ENCODE results near the gene PAQR3. TPM values are rescaled to one million over a fixed set of nuclear protein-coding genes. Genes with fewer than 3 reads are reported as not detected.

Gene PAQR3
- total and polyA plus RNA-seq, 10 of the 15 experiments (the other 5 are each of a cell fraction or from before 2014, with no cell fraction given): 2.2 to 25.4 (median 7.2) TPM

GRCh38 chr4:78899302-78899701, 39.9 kb downstream of the PAQR3 start:
- RAD21 ChIA-PET (ENCODE audit: unreplicated experiment): no interaction called here
- CTCF ChIA-PET: no interaction called here
- Histone ChIP-seq H3K9ac (ENCODE audit: control insufficient read depth, insufficient read depth, low read length) (no peak overlapping the region), H3K36me3 (ENCODE audit: control insufficient read depth in 2 of 2, insufficient read depth in 2 of 2, low read length in 1 of 2) (no peaks in the 10 kb centered on the region), H3K9me3 (replicated peaks; ENCODE audit: control insufficient read depth, insufficient read depth, low read length) (no peaks in the 10 kb centered on the region), H3K4me1 (ENCODE audit: control insufficient read depth, insufficient read depth, low read length) (no peaks in the 10 kb centered on the region), H3K27ac (ENCODE audit: control insufficient read depth, insufficient read depth) (no peak overlapping the region), H3K4me3 (no peak overlapping the region), H4K20me1 (ENCODE audit: control insufficient read depth, insufficient read depth) (no peaks in the 10 kb centered on the region), H2AFZ (ENCODE audit: control insufficient read depth, low read depth, low read length) (no peak overlapping the region), H3K27me3 (replicated peaks in 1 of 2; ENCODE audit: control insufficient read depth in 2 of 2, insufficient read depth in 2 of 2, low read length in 1 of 2) (no peaks in the 10 kb centered on the region), H3K79me2 (ENCODE audit: control insufficient read depth, insufficient read depth, low read length) (no peaks in the 10 kb centered on the region), H3K4me2 (ENCODE audit: control insufficient read depth, insufficient read depth) (no peak overlapping the region)
- TF ChIP-seq SIX5 (IDR thresholded peaks at IDR 0.05; ENCODE audit: low read depth, low read length, severe bottlenecking) (no peak), MXI1 (IDR thresholded peaks at IDR 0.05; ENCODE audit: low read depth, low read length) (no peak), HCFC1 (IDR thresholded peaks at IDR 0.05; ENCODE audit: low read length) (no peak), NFIC (IDR thresholded peaks at IDR 0.05; ENCODE audit: low read depth, low read length) (no peak), GATAD2B (conservative IDR thresholded peaks at IDR 0.05; ENCODE audit: low read depth) (no peak), BMI1 (IDR thresholded peaks at IDR 0.05; ENCODE audit: borderline replicate concordance) (no peak), HDAC6 (IDR thresholded peaks at IDR 0.05; ENCODE audit: unreplicated experiment) (no peak), ZNF207 (IDR thresholded peaks at IDR 0.05; ENCODE audit: borderline replicate concordance) (no peak)
- no peak for ATAC-seq
- in situ Hi-C loops (cut with MboI) (no loop called here), intact Hi-C loops (cut with micrococcal nuclease; ENCODE audit: unreplicated experiment) (no loop called here)
- POLR2A ChIA-PET: no interaction called here
- no peak for FAIRE-seq
- no peak for DNase-seq (ENCODE audit: low read depth, low spot score)
- SMC1A ChIA-PET (ENCODE audit: uncharacterized antibody, unreplicated experiment): no interaction called here
- no TSS peak for BruUV-seq (replicated peaks)

GRCh38 chr4:78889955-78890354, 49.3 kb downstream of the PAQR3 start:
- ChIA-PET POLR2A (interaction anchor here (1.0 kb wide), 1 partner anchor 269 kb away, joined by 5 read pairs; no protein-coding TSS in a partner anchor), RAD21 (ENCODE audit: unreplicated experiment) (no interaction called here), CTCF (no interaction called here), SMC1A (ENCODE audit: uncharacterized antibody, unreplicated experiment) (interaction anchor here (1.4 to 1.9 kb wide), 3 partner anchors 11 to 934 kb away, joined by 3 to 5 read pairs (median 3); no protein-coding TSS in a partner anchor)
- no peaks in the 10 kb centered on the region for H3K79me2 ChIP-seq (ENCODE audit: control insufficient read depth, insufficient read depth, low read length)
- H3K9me3 ChIP-seq (replicated peaks; ENCODE audit: control insufficient read depth, insufficient read depth, low read length): no peaks in the 10 kb centered on the region
- BruUV-seq (replicated peaks): no TSS peak
- H3K4me2 ChIP-seq (ENCODE audit: control insufficient read depth, insufficient read depth): no peak overlapping the region
- no peak overlapping the region for H2AFZ ChIP-seq (ENCODE audit: control insufficient read depth, low read depth, low read length)
- in situ Hi-C loops (cut with MboI) (no loop called here), intact Hi-C loops (cut with micrococcal nuclease; ENCODE audit: unreplicated experiment) (no loop called here)
- H3K36me3 ChIP-seq (ENCODE audit: control insufficient read depth in 2 of 2, insufficient read depth in 2 of 2, low read length in 1 of 2): no peaks in the 10 kb centered on the region; a peak in 1 of 4 replicates
- no peak overlapping the region for H3K27ac ChIP-seq (ENCODE audit: control insufficient read depth, insufficient read depth)
- no peak for DNase-seq (ENCODE audit: low read depth, low spot score)
- H3K9ac ChIP-seq (ENCODE audit: control insufficient read depth, insufficient read depth, low read length): no peak overlapping the region
- no peak overlapping the region for H3K4me3 ChIP-seq
- H4K20me1 ChIP-seq (ENCODE audit: control insufficient read depth, insufficient read depth): no peaks in the 10 kb centered on the region
- H3K4me1 ChIP-seq (ENCODE audit: control insufficient read depth, insufficient read depth, low read length): no peaks in the 10 kb centered on the region
- no peaks in the 10 kb centered on the region for H3K27me3 ChIP-seq (replicated peaks in 1 of 2; ENCODE audit: control insufficient read depth in 2 of 2, insufficient read depth in 2 of 2, low read length in 1 of 2)
- ATAC-seq: no peak
- FAIRE-seq: no peak
- TF ChIP-seq SMC3 (IDR thresholded peaks at IDR 0.05; ENCODE audit: borderline replicate concordance, low read length) (no peak), E2F4 (IDR thresholded peaks at IDR 0.05; ENCODE audit: low read depth, low read length) (no peak), SIN3A (IDR thresholded peaks at IDR 0.05; ENCODE audit: low read depth, low read length) (no peak), SKIL (IDR thresholded peaks at IDR 0.05; ENCODE audit: low read depth, poor library complexity, severe bottlenecking) (no peak), RB1 (IDR thresholded peaks at IDR 0.05; ENCODE audit: borderline replicate concordance) (no peak), RUNX3 (IDR thresholded peaks at IDR 0.05; ENCODE audit: low read length) (no peak), ELK1 (IDR thresholded peaks at IDR 0.05; ENCODE audit: low read depth, low read length) (no peak), BRCA1 (IDR thresholded peaks at IDR 0.05; ENCODE audit: low read depth, low read length) (no peak)

Measured in GM12878 (cell line).